Activated CD8-positive, alpha-beta memory T cell treated with anti-CD3 and anti-CD28 coated beads for 1 hour (primary cell): ENCODE measurements around the gene SYT1.

Experiments
- DNase-seq, 2 donors: peaks; one replicate each; pipeline ENCODE4 v3.0.0-alpha.2; 2020; ENCODE audit warnings: low read depth in 1 of 2; ENCODE audit errors: extremely low read depth in 1 of 2

The SYT1 gene

DNA sequence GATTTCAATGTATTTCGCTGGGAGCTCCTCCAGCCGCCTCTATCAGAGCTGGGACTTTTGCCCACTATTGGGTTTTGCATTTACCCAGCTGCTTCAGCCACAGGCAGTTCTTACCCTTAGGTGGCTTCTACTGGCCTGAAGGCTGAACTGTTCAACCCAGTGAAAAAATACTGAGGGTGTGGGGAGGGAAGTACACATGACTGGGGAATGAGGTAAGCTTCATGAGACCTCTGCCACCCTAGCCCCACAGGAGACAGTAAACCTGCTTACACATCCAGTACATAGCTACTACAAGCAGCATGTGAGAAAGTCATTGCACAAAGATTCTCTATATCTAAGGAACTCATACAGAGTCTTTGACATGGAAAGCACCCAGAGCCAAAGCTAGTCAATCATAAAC lies 411.1 kb downstream of the SYT1 start:
- DNase-seq: no peak

DNA sequence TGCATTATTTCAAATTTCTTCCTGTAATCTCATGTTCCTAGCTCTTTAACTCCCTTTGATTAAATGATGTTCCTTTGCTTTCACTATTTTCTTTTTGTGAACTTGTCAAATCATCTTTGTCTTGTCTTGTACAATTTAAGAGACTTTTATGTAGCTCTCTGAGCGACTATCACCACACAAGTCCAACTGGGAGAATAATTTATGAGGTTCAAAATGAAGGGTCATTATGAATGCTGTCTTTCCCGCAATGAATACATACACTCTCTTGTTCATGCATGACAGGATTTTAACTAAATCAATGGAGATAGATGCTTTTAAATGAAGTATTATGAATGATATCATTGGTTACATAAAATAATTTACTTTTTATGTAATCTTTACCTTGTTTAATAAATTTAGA lies 418.8 kb downstream of the SYT1 start:
- no peak for DNase-seq

DNA sequence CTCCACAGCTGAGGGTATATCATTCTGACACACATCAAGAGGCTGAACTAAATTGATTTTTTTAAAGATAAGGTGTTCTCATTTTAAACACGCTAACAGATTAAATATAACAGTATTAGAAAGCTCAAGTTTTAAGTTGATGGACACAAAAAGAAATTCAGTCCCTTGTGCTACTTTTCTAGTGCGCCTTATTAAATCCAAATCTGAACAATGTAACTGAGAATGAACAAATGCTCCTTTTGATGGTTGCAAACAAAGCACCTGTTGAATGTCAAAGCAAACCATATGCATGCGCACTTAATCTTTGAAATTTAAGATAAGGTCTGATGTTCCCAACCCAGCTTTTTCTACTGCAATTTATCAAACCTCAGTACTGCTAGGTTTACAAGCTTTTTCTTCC lies 424.3 kb downstream of the SYT1 start:
- DNase-seq: no peak

DNA sequence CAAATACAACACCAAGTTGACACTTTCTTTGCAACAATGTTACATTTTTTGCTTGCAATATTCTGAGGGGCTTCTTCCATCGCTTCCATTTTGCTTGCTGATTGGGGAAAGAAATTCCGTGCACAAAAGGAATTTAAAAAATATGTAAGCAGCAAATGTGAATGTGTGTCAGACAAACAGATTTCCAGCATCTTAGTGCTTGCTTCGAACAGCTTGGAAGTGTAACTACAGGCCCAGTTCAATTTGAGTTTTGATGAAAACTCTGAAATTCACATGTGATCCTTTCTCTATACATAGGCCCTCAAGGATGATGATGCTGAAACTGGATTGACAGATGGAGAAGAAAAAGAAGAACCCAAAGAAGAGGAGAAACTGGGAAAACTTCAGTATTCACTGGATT lies 427.1 kb downstream of the SYT1 start:
- no peak for DNase-seq

DNA sequence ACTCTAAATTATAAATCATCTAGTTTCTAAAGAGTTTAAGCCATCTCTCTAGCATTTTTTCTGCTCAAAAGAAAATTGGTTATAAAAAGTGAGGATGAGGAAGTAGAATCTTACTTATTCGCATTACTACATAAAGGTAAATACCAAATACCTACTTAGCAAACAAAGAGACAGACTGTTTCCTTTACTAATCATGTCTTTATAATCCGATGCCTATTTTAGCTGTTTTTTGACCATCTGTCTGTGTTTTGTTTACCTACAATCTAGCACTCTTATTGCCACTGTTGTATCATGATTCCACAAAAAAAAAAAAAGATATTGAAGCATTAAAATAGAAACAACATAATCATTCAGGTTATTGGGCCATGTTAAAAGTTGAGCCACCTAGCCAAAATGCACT lies 430.0 kb downstream of the SYT1 start:
- no peak for DNase-seq

DNA sequence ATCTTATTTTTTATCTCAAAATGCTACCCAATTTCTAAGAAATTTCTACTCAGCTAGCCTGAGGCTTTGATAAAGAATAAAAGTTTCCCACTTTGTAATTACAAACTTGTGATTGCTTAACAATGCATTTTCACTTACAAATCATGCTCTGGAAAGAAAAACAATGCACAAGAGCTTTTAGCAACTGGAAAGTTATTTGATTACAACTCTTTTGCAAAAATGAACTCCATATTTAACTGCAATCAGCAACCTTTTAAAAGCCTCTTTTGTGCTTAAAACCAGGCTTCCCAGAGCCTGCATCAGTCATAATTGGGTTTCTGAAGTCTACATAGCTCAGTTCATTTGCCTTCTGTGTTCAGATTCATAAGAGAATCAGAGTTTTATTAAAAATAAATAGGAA lies 431.0 kb downstream of the SYT1 start:
- DNase-seq: no peak

DNA sequence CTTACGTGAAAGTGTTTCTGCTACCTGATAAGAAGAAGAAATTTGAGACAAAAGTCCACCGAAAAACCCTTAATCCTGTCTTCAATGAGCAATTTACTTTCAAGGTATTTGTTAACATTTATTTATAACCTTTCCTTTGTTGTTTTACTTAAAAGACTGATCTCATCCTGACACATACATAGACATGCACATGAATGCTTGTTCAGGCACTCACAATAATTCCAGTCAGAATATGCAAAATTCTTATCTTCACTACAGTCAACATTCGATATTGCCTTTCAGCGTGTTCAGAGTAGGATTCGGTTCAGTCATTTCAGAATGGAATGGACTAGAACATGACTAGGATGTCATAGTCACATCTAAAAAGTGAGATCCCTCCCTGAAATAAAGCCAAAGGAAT lies 431.6 kb downstream of the SYT1 start:
- no peak for DNase-seq

DNA sequence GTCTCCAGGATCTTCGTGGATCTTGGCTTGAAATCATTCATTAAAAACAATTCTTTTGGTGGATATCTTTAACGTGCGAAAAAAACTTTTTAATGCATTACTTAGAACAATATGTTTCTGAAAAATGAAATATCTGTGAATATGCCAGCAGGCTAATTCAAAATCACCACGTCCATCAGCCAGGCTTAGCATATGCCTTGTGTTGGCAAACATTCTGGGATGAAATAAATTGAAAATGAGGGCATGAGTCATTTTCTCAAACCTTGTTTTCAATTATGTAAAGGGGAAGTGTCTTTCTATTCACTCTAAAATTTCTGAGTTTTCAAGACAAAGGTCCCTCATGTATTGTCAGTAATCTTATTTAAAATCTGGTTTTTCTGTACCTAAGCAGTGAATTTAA lies 432.3 kb downstream of the SYT1 start:
- no peak for DNase-seq

DNA sequence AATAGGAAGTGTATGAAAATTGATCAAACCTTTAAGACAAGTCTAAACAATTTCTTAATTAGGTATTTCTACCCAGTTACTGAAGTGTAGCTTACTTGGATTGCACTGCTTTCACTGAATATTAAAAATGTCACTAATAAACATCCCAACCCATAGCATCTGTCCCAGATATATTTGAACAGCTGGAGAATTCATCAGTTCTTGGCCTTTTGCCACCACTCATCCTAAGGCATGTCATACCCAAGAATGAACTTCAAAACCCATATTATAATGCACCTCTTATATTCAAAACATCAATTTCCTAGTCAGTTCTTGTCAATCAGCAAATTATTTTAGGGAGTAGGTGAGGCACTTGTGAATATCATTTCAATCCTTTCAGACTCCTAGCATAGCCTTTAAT lies 433.9 kb downstream of the SYT1 start:
- no peak for DNase-seq

DNA sequence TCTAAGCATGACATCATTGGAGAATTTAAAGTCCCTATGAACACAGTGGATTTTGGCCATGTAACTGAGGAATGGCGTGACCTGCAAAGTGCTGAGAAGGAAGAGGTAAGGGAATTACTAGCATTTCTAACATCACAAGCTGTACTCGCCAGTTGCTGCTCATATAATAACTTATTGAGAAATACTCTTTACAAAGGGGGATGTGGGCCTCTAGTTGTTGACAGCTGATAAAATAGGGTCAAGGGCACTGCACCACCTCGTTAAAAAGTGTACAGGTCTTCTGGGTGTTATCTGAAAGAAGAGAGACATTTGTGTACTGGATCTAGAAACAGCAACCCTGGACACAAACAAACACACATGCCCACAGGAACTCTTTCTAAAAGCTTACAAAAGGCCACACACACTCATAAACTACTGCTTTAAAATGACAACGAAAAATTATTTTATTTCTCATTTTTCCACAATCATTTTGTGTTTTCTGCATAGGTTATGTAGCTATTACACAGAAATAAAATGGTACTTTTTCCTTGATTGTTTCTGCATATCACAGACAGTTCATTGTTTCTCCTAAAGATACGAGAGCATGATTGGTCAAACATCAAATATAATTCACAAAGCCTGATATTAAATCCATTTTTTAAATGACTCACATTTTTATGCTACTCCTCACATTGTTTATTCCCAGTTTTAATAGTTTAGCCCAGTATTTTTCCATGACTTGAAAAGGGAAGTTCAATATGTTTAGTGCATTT lies 435.0 kb downstream of the SYT1 start:
- DNase-seq: no peak

DNA sequence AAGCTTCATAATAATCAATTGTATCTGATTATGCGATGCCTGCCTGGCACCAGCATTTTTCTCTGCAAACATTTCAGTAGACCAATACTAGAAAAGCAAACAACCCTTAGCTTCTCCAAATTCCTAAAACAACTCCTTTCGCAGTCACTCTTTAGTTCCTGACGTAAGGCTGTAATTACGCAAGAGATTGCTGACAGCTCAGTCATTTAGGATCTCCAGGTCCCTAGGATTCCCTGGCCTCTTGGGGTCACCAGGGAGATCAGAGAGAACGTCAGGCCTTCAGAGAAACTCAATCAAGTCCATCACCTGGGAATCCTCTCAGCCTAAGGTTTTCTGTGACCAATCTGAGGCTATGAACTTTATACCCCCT lies 435.6 kb downstream of the SYT1 start:
- DNase-seq: no peak

DNA sequence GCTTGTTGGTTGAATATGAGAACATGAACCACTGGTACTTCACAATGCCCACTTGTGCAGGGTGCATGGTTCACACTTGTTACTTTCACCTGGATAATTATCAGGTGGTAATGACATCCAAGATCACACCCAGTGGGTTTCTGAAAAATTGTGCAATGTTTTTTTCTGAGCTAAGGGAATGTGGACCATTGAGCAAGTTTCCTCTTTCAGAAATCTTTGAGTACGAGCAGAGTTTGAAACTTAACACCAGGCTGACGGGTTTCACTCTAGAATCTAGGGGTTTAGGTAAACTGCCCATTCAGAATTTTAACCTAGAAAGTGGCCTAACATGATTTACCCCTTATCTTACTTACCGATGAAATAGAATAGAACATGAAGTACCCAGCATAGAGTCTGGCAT lies 436.6 kb downstream of the SYT1 start:
- DNase-seq: no peak

DNA sequence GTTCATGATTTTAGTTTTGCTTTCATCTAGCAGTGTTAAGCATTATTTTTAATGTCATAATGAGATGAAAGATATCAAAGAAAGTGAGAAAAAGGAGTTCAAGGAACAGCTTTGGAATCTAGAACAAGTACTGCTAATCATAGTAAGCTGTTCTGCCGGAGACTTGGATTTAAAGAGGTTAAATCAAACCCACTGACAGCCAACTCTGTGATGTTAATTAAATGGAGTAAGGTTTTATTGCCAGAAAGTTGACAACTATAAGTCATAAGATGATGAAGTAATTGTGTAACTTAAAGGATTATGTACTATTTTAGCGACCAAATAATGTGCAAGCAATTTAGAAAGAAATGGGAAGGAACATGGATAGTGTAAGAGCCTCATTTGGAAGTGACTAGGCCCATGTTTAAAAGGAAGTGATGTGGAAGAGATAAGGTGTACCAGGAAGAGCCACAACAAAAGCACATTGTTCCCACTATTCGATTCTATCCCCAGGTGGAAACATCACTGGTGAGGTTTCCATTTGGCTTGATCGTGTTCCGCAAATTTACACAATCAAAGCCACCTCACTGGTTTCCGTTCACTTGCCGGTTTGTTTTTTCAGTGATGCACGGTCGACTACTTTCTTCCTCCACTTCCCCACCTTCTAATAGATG lies 437.7 kb downstream of the SYT1 start:
- no peak for DNase-seq

DNA sequence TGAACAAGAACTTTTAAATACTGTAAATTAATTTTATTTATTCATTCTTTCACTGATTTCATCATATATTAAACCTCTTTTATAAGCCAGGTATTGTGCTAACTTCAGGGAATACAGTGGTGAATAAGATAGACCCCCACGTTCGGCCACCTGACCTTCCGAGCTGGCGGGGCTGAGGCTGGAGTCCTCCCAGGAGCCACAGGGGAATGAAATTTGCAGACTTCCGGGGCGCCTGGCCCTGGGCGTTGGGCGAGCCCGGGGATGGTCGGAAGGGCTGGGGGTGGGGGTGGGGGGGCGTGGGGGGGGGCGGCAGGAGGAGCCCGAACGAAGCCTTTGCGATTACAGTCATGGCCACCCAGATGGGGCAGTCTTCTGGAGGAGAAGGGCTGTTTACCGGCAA lies 442.8 kb downstream of the SYT1 start:
- DNase-seq: no peak

DNA sequence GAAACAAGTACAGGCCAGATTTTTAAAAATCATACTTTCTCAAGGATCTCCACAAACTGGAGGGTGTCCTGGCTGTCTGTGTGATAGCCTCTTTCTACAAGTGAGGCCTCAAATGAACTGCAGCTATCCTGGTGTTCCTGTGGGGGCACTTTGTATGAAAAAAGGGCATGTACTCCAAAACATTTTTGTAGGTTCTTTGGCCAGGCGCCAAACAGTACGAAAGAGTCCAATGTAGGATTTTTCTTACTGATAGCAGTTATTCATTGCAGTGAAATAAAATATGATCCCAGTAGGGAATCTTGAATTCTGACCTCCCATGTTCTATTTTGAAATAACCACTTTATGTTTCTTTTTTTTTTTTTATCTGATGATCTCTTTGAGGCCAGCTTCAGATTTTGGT lies 444.5 kb downstream of the SYT1 start:
- no peak for DNase-seq

DNA sequence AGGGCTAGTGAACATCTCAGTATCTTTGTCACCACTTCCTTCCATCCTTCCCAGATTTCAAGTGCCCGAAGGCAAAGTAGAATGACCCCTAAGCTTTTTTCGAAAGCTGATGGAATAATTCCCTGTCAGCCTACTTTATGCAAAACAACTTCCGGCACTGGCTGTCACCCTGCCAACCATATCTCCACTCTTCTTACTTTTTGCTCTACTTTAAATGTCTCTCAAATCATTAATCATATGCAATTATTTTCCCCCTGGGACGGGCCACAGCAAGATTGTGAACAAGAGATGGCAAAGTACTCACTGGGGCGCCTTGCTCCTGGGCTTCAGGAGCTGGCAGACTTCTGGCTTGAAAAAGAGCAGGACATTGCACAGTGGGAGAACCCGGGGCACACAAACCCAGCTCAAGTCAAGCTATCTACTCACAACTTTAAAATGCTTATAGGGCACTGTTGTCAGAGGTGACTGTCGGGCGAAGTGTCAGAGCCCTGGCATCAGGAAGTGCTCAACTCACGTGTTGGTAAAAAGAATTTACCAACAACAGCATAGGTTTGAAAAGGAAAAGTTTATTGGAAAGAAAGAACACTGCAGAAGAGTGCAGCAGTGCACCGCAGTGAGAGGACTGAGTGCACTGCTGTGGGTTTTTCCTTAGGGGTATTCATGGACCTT lies 452.7 kb downstream of the SYT1 start:
- DNase-seq: no peak

DNA sequence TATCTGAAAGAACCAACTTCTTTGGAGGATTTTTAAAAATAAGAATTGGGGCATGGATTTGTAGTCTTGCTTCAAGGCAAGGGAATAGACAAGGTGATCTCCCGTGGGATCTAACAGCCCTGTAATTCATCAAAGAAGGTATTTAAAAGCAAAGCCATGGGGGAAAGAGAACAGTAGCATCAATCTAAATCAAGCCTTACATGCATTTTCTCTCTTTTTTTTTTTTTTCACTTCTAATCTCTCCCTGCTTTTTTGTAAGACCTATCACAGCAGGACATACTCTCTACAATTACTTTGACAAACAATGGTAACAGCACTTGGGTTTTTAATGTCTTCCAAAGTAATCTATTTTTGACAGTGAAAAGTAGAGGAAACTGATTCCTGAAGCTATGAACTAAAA lies 458.3 kb downstream of the SYT1 start:
- no peak for DNase-seq

DNA sequence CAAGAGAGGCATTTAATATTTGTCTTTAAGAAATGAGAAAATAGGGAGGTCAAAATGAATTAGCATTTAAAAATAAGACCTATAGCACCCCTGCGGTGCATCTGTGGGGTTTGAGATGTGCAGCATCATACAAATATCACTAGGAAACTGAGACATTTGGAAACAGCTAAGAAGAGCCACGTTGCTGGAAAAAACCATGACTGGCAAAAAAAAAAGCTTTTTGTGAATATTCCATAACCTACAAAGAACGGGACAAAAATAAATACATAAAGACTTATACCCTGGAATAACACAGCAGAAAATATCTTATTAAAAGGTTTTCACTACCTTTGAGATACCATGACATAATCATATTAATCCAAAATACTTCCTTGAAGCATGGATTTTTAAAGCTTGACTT lies 460.0 kb downstream of the SYT1 start:
- no peak for DNase-seq

DNA sequence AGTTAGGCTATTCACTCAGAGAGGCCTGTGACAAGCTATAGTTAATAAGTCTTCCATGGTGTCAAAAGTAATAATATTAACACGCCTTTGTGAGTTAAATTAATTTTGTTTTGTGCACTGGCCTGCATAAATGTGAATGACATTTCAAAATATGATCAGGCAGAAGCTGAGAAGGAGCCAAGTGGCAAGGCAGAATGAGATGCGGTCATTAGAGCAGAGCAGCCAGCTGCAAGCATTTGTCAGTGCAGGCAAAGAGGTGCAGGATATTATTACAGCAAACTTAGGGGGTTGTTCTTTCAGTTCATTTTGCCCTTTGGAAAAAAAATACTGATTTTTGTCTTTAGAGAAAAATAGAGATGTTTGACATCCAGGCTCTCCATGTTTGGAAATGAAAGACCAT lies 461.6 kb downstream of the SYT1 start:
- no peak for DNase-seq

DNA sequence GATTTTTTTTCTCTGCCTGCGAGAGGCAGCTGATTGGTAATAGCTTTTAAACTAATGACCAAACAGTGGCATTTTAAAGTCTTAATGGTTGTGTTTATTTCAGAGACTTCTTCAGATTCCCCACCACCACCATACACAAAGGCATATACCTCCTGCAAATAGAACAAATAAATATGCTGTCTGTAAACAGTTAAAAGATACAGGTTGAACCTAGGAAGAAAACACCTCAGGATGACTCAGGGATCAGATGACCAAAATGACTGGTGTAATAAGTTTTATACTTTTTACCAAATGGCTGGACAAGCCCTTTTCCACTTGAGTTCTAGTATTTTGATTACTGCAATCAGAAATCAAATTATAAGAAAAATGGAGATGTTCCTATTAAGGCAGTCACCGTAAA lies 462.1 kb downstream of the SYT1 start:
- DNase-seq: no peak

DNA sequence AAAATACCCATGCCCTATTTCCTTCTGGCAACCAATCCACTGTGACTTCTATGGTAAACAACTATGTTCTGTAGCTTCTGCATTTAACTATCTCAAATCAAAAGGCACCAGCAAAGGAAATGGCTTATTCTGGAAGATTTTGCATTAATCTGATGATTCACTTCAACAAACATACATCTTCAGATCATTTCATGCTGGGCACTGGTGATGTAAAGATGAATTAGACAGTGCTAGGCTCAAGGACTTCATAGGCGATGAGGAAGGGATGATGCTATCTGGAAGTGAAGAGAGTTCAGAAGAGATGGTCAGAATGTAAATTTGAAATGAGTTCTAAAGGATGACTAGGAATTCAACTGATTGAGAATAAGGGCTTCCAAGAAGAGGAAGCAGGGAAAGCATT lies 462.9 kb downstream of the SYT1 start:
- no peak for DNase-seq

DNA sequence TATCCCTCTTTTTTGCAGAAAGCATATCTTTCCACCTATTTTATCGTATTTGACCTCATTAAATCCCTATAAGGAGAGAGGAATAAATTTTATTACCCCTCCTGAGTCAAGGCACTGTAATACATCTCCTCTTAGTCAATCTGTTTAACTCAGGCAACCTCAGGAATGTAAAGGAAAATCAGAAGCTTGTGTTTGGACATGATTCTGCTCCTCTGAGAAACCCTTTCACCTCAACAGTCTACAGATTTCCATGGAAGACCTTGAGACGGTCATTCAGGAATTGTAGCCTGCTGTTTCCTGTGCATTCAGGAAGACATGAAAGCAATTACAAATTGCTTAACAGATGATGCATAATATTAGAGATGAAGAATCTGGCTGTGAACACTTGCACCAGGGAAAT lies 465.4 kb downstream of the SYT1 start:
- no peak for DNase-seq
